ENCODE results near the gene ASTN2.

Gene ASTN2

DNA sequence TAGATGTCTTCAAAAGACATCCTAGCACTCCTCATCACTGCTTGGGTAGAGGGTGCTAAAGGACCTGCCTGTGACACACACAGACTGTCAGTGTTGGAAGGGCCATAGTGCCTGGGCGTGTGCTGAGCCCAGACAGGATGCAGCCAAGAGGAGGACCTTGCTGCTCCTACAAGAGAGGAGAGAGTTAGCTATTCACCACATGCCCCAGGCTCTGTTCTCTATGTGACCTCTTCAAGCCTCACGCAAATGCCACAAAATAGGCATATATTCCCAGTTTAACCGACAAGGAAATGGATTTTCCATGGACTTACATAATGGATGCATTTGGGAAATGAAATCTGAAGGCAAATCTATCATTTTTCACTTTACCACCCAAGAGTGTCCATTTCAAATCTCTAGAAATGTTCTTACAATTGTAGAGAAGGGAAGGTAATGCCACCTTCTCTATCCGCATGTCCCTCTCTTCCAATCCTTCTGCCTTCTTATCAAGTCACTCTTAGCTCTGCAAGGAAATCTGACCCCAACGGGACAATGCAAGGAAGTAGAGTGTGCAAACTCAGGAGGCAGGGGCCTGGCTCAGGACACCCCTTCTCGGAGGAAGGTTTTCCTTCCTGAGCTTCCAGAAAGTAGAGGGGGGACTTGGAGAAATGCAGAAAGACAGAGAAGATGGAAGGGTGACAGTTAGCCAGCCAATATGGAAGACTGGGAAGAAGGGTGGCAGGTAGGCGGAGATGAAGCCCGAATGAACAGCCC, 678.3 kb downstream of the ASTN2 start:
- no peak for DNase-seq (ENCODE audit: low spot score)

GRCh38 chr9:116733010-116733641, 681.7 kb downstream of the ASTN2 start:
- DNase-seq (ENCODE audit: low spot score): no peak

GRCh38 chr9:116726602-116727001, 688.3 kb downstream of the ASTN2 start:
- no peak for DNase-seq (ENCODE audit: low spot score)

DNA sequence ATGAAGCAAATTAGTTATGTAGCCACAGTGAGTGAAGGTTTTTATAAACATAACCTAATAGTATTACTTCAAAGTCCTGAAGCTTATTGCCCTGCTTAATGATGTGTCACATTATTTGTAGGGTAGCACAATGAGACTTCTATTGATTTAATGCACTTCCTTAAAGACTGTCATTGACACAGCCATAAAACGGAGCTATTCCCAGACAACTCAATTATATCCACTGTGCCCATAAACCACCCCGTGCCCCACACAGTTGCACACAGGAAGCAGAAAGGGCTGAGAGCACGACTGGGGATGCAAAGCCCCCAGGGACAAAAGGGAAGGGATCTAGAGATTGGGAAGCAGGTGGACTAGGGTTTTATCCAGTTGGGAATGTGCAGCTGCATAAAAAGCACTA, 690.7 kb downstream of the ASTN2 start:
- DNase-seq (ENCODE audit: low spot score): no peak

DNA sequence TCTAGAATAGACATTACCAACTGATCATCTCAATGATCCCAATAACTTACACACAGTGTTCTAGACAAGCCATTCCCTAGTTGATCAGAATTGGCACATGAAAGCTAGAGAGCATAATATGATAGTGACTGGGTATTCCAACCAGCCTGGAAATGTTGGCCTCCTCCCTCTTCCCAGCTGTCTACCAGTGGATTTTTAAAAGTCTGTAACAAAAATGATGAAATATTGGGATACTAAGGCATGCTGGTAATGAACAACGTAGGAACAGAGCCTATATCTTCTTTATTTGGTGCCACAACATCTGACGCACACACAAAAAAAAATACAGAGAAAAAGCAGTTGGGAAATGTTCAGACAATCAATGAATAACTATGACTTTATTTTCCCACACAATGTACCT, 692.9 kb downstream of the ASTN2 start:
- no peak for DNase-seq (ENCODE audit: low spot score)

DNA sequence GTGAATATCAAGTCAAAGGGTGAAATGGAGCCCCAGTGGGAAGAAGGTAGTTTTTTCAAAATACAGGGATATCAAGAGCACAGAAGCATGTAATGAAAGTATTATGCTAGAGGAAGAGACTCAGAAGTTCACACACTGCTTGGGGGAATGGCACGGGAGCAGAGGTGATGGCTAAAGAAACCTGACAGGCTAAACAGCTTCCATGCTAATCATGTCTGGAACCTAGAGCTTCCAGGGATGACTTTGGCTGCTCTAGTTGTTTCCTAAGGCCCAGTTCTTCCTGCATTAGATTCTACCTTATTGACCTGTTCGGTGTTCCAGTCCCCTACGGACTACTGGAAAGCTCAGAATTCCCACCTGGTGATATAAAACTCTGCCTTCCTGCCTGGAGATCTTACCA, 693.4 kb downstream of the ASTN2 start:
- no peak for DNase-seq (ENCODE audit: low spot score)

DNA sequence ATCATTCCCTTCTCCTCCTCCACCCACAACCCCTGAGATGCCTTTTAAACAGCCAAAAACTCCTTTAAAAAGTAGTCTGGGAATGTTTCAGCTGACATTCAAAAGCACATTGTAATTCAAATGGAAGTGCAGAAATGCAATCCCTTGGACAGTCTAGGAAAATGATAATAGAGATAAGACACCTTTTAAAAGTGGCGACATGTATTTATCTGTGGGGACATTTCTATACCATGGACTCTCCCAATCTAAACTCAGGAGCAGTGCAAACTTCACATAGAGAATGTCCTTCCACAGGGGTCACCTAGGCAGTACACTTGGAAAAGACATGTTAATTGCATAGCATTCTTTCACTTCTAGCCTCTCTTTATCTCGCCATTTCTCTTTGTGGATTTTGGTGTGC, 694.7 kb downstream of the ASTN2 start:
- DNase-seq (ENCODE audit: low spot score): no peak

- no peak for DNase-seq (ENCODE audit: low spot score)
Measured at GRCh38 chr9:116718111-116718510, 696.7 kb downstream of the ASTN2 start.

GRCh38 chr9:116717150-116717549, 697.7 kb downstream of the ASTN2 start:
- no peak for DNase-seq (ENCODE audit: low spot score)

DNA sequence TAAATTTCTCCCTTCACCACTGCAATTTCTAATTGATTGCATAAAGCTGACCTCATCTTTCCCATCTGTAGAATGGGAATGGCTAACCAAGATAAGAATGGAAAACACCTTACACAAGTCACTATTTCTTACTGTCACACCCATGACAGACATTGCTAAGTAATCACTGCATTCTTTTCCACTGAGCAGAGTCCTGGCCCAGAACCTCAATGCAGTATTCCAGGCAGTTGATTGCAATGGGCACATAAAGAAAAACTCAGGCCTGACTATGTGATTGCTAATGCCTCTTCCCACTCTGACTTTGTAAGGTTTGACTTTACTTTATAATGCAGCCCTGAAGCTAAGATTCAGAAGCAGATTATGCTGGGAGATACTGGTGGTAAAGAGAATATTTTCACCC, 698.4 kb downstream of the ASTN2 start:
- no peak for DNase-seq (ENCODE audit: low spot score)

GRCh38 chr9:116715751-116716150, 699.1 kb downstream of the ASTN2 start:
- no peak for DNase-seq (ENCODE audit: low spot score)

GRCh38 chr9:116713271-116713670, 701.6 kb downstream of the ASTN2 start:
- no peak for DNase-seq (ENCODE audit: low spot score)

DNA sequence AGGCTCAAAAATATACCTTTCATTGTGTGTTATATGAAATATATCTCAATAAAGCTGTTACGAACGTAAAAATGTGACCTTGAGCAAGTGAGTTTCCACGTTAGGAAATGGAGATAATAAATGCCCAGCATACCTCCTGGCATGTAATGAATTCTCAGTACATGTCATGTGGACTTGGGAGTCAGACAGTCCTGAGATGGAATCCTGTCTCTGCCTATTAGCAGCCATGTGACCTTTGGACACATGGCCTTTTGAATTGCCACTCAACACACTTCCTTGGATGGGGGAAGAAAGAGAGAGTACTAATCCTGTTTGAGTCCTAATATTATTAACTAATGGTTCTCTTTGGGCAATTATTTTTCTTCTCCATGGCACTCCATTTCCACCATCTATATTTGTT, 702.1 kb downstream of the ASTN2 start:
- DNase-seq (ENCODE audit: low spot score): no peak

GRCh38 chr9:116706310-116707290, 708.3 kb downstream of the ASTN2 start:
- DNase-seq (ENCODE audit: low spot score): no peak

DNA sequence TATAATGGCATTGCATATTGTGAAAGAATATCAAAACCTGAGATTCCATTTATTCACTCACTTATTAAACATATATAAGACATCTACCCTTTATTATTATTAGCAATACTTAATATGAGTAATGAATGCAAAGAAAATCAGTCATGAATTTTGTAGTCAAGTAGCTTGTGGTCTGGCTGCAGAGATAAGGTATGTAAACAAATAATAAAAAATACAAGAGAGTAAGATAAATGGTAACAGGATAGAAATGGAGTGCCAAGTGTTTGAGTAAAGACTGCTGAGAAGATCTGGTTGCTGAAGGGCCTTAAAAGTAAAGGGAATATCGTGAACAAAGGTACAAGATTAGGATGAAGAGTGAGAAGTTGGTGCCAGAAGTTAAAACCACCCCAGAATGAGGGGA, 709.3 kb downstream of the ASTN2 start:
- DNase-seq (ENCODE audit: low spot score): no peak

DNA sequence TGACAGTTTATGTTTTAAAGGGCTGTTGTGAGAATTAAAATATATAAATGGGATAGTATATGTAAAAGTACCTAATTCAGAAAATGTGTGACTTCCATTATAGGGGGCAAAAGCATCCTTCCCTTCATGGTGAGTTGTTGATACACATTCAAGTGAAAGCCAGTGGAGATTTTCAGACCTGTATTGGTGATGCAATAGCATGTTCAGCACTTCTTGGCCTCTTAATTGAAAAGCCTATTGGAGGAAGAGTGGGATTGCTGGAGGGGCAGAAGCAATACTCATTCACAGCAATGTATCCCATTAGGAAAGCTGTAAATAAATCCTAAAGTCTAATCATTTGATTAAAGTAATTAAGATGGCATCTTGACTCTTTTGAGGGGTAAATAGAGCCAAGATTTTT, 710.4 kb downstream of the ASTN2 start:
- DNase-seq (ENCODE audit: low spot score): no peak

DNA sequence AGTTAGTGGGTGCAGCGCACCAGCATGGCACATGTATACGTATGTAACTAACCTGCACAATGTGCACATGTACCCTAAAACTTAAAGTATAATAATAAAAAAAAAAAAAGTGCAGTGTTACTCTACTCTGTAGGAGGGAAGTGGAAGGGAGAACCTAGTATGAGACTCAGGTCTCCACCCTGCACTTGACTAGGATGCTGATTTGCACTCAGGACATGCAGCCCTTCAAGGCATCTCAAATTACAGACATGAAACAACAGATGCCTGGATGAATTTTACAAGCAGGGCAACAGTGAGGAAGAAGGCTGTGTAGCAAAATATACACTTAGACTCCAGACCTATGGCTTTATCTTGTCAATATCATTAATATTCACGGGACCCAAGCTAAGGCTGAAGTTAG, 711.2 kb downstream of the ASTN2 start:
- DNase-seq (ENCODE audit: low spot score): no peak

DNA sequence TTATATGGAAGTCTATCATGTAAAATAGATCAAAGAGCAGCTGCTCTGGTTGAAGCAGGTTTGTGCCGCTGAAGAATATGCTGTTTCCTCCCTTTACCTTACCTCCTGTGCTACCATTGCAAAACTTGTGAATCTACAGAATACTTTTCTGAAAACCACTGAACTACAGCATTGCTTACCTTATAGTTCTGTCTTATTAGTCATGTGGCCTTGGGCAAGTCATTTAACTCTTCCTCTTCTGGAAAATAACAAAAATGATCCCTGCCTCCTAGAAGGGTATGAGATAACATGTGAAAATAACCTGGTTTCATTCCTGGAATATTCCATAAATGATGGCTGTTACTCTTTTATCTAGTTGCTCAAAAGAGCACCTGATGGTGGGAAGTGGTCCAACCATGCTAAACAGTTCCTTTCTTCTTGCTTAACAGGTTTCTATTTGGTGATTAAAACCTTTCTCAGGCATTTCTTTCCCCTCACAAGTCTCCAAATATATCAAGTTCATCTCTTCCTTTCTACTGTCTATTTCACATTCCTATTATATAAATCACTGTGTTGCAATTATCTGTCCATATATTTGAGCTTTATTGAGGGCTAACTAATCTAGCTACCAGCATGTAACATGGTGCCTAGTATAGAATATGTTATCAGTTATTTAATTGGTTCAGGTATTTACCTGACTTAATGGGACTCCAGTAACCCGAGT, 712.8 kb downstream of the ASTN2 start:
- DNase-seq (ENCODE audit: low spot score): no peak

GRCh38 chr9:116700882-116701865, 713.7 kb downstream of the ASTN2 start:
- no peak for DNase-seq (ENCODE audit: low spot score)

GRCh38 chr9:116700279-116700678, 714.6 kb downstream of the ASTN2 start:
- DNase-seq (ENCODE audit: low spot score): no peak

- DNase-seq (ENCODE audit: low spot score): no peak
Measured at GRCh38 chr9:116697887-116698286, 717.0 kb downstream of the ASTN2 start.
